Measurements from ENCODE around the gene GRIK2.

The GRIK2 gene

GRCh38 chr6:101417900-101418299 lies 24.4 kb downstream of the GRIK2 start:
- no peak overlapping the region for H3K4me3 Mint-ChIP-seq
- no peaks in the 10 kb centered on the region for H3K9me3 Mint-ChIP-seq
- H3K27ac Mint-ChIP-seq = no peak overlapping the region
- no peaks in the 10 kb centered on the region for H3K27me3 Mint-ChIP-seq
- H3K36me3 Mint-ChIP-seq (ENCODE audit: low read depth) = no peaks in the 10 kb centered on the region
- DNase-seq = no peak
- H3K4me1 Mint-ChIP-seq (ENCODE audit: low read depth) = no peaks in the 10 kb centered on the region

- Mint-ChIP-seq H3K27me3 (no peaks in the 10 kb centered on the region), H3K9me3 (peaks cover 5% of the 10 kb centered on the region), H3K27ac (no peak overlapping the region), H3K36me3 (ENCODE audit: low read depth) (no peaks in the 10 kb centered on the region), H3K4me3 (no peak overlapping the region), H3K4me1 (ENCODE audit: low read depth) (no peaks in the 10 kb centered on the region)
- no peak for DNase-seq
Measured at GRCh38 chr6:101422251-101422650, 28.7 kb downstream of the GRIK2 start.

GRCh38 chr6:101422811-101423210 lies 29.3 kb downstream of the GRIK2 start:
- no peak overlapping the region for H3K27ac Mint-ChIP-seq
- no peaks in the 10 kb centered on the region for H3K36me3 Mint-ChIP-seq (ENCODE audit: low read depth)
- H3K4me1 Mint-ChIP-seq (ENCODE audit: low read depth) = no peaks in the 10 kb centered on the region
- no peak overlapping the region for H3K4me3 Mint-ChIP-seq
- no peak for DNase-seq
- H3K9me3 Mint-ChIP-seq = peaks cover 5% of the 10 kb centered on the region
- no peaks in the 10 kb centered on the region for H3K27me3 Mint-ChIP-seq

- Mint-ChIP-seq H3K4me1 (ENCODE audit: low read depth) (no peaks in the 10 kb centered on the region), H3K9me3 (peaks cover 5% of the 10 kb centered on the region), H3K4me3 (no peak overlapping the region), H3K36me3 (ENCODE audit: low read depth) (no peaks in the 10 kb centered on the region), H3K27ac (no peak overlapping the region), H3K27me3 (no peaks in the 10 kb centered on the region)
- no peak for DNase-seq
Measured at GRCh38 chr6:101429270-101429669, 35.8 kb downstream of the GRIK2 start.

- DNase-seq = no peak
- Mint-ChIP-seq H3K27ac (no peak overlapping the region), H3K27me3 (no peaks in the 10 kb centered on the region), H3K4me1 (ENCODE audit: low read depth) (no peaks in the 10 kb centered on the region), H3K36me3 (ENCODE audit: low read depth) (no peaks in the 10 kb centered on the region), H3K9me3 (peaks cover 5% of the 10 kb centered on the region), H3K4me3 (no peak overlapping the region)
Measured at GRCh38 chr6:101429845-101430244, 36.3 kb downstream of the GRIK2 start.

- DNase-seq = no peak
- Mint-ChIP-seq H3K27me3 (no peaks in the 10 kb centered on the region), H3K4me3 (no peak overlapping the region), H3K9me3 (peaks cover 2% of the 10 kb centered on the region), H3K4me1 (ENCODE audit: low read depth) (no peaks in the 10 kb centered on the region), H3K27ac (no peak overlapping the region), H3K36me3 (ENCODE audit: low read depth) (no peaks in the 10 kb centered on the region)
Measured at GRCh38 chr6:101433141-101433540, 39.6 kb downstream of the GRIK2 start.

GRCh38 chr6:101434601-101435000 lies 41.1 kb downstream of the GRIK2 start:
- peaks cover 2% of the 10 kb centered on the region for H3K9me3 Mint-ChIP-seq
- no peak overlapping the region for H3K4me3 Mint-ChIP-seq
- DNase-seq = no peak
- H3K27ac Mint-ChIP-seq = no peak overlapping the region
- H3K4me1 Mint-ChIP-seq (ENCODE audit: low read depth) = no peaks in the 10 kb centered on the region
- no peaks in the 10 kb centered on the region for H3K36me3 Mint-ChIP-seq (ENCODE audit: low read depth)
- no peaks in the 10 kb centered on the region for H3K27me3 Mint-ChIP-seq

- Mint-ChIP-seq H3K4me3 (no peak overlapping the region), H3K4me1 (ENCODE audit: low read depth) (no peaks in the 10 kb centered on the region), H3K9me3 (peaks cover 2% of the 10 kb centered on the region), H3K27me3 (no peaks in the 10 kb centered on the region), H3K36me3 (ENCODE audit: low read depth) (no peaks in the 10 kb centered on the region), H3K27ac (no peak overlapping the region)
- DNase-seq = no peak
Measured at GRCh38 chr6:101435038-101435437, 41.5 kb downstream of the GRIK2 start.

GRCh38 chr6:101439790-101440189 lies 46.3 kb downstream of the GRIK2 start:
- peaks cover 2% of the 10 kb centered on the region for H3K9me3 Mint-ChIP-seq
- H3K4me1 Mint-ChIP-seq (ENCODE audit: low read depth) = no peaks in the 10 kb centered on the region
- no peaks in the 10 kb centered on the region for H3K36me3 Mint-ChIP-seq (ENCODE audit: low read depth)
- DNase-seq = no peak
- H3K27me3 Mint-ChIP-seq = no peaks in the 10 kb centered on the region
- no peak overlapping the region for H3K4me3 Mint-ChIP-seq
- H3K27ac Mint-ChIP-seq = no peak overlapping the region

GRCh38 chr6:101443315-101443714 lies 49.8 kb downstream of the GRIK2 start:
- Mint-ChIP-seq H3K36me3 (ENCODE audit: low read depth) (no peaks in the 10 kb centered on the region), H3K27ac (no peak overlapping the region), H3K4me3 (no peak overlapping the region), H3K9me3 (no peaks in the 10 kb centered on the region), H3K4me1 (ENCODE audit: low read depth) (no peaks in the 10 kb centered on the region), H3K27me3 (no peaks in the 10 kb centered on the region)
- DNase-seq = no peak

GRCh38 chr6:101444717-101445116 lies 51.2 kb downstream of the GRIK2 start:
- Mint-ChIP-seq H3K4me1 (ENCODE audit: low read depth) (no peaks in the 10 kb centered on the region), H3K27me3 (no peaks in the 10 kb centered on the region), H3K9me3 (no peaks in the 10 kb centered on the region), H3K36me3 (ENCODE audit: low read depth) (no peaks in the 10 kb centered on the region), H3K4me3 (no peak overlapping the region), H3K27ac (no peak overlapping the region)
- no peak for DNase-seq

GRCh38 chr6:101445527-101445926 lies 52.0 kb downstream of the GRIK2 start:
- no peaks in the 10 kb centered on the region for H3K36me3 Mint-ChIP-seq (ENCODE audit: low read depth)
- H3K27me3 Mint-ChIP-seq = no peaks in the 10 kb centered on the region

GRCh38 chr6:101450901-101451300 lies 57.4 kb downstream of the GRIK2 start:
- Mint-ChIP-seq H3K36me3 (ENCODE audit: low read depth) (no peaks in the 10 kb centered on the region), H3K27ac (no peak overlapping the region), H3K4me3 (no peak overlapping the region), H3K9me3 (no peaks in the 10 kb centered on the region), H3K27me3 (no peaks in the 10 kb centered on the region), H3K4me1 (ENCODE audit: low read depth) (no peaks in the 10 kb centered on the region)
- DNase-seq = no peak

More at GRCh38 chr6:101445527-101445926, 52.0 kb downstream of the GRIK2 start:
- Mint-ChIP-seq H3K9me3 (no peaks in the 10 kb centered on the region), H3K27ac (no peak overlapping the region), H3K4me3 (no peak overlapping the region), H3K4me1 (ENCODE audit: low read depth) (no peaks in the 10 kb centered on the region)
- DNase-seq = no peak

- Mint-ChIP-seq H3K4me3 (no peak overlapping the region), H3K4me1 (ENCODE audit: low read depth) (no peaks in the 10 kb centered on the region), H3K27me3 (no peaks in the 10 kb centered on the region), H3K36me3 (ENCODE audit: low read depth) (no peaks in the 10 kb centered on the region), H3K27ac (no peak overlapping the region), H3K9me3 (no peaks in the 10 kb centered on the region)
- DNase-seq = no peak
Measured at GRCh38 chr6:101451981-101452380, 58.5 kb downstream of the GRIK2 start.

GRCh38 chr6:101453221-101453620 lies 59.7 kb downstream of the GRIK2 start:
- H3K27me3 Mint-ChIP-seq = no peaks in the 10 kb centered on the region

GRCh38 chr6:101454106-101454676 lies 60.7 kb downstream of the GRIK2 start:
- Mint-ChIP-seq H3K9me3 (no peaks in the 10 kb centered on the region), H3K27me3 (no peaks in the 10 kb centered on the region), H3K4me1 (ENCODE audit: low read depth) (no peaks in the 10 kb centered on the region), H3K4me3 (no peak overlapping the region), H3K36me3 (ENCODE audit: low read depth) (no peaks in the 10 kb centered on the region), H3K27ac (no peak overlapping the region)
- DNase-seq = no peak

More at GRCh38 chr6:101453221-101453620, 59.7 kb downstream of the GRIK2 start:
- no peaks in the 10 kb centered on the region for H3K4me1 Mint-ChIP-seq (ENCODE audit: low read depth)
- H3K36me3 Mint-ChIP-seq (ENCODE audit: low read depth) = no peaks in the 10 kb centered on the region
- no peak for DNase-seq
- H3K27ac Mint-ChIP-seq = no peak overlapping the region
- H3K9me3 Mint-ChIP-seq = no peaks in the 10 kb centered on the region
- H3K4me3 Mint-ChIP-seq = no peak overlapping the region

Measured in activated T-cell treated with anti-CD3 and anti-CD28 coated beads, Interleukin-2, amount 50 U/mL, for 24 hours (primary cell).